BLaER1 (cell line): ENCODE results near the gene IPO7.

ENCODE experiments used
- H3K27ac ChIP-seq: shearing (Covaris generic); formaldehyde crosslinking; 2 replicates; pipeline ENCODE4 v1.8.1; 2022
- H3K27me3 ChIP-seq: shearing (Covaris generic); formaldehyde crosslinking; 2 replicates; pipeline ENCODE4 v1.8.1; 2022
- H3K36me3 ChIP-seq: shearing (Covaris generic); formaldehyde crosslinking; 2 replicates; pipeline ENCODE4 v1.8.1; 2022
- H3K4me1 ChIP-seq: shearing (Covaris generic); formaldehyde crosslinking; 2 replicates; pipeline ENCODE4 v1.8.1; 2022
- H3K4me2 ChIP-seq: shearing (Covaris generic); formaldehyde crosslinking; 2 replicates; pipeline ENCODE4 v1.8.1; 2022
- H3K4me3 ChIP-seq: shearing (Covaris generic); formaldehyde crosslinking; 2 replicates; pipeline ENCODE4 v1.8.1; 2022
- H3K9ac ChIP-seq: shearing (Covaris generic); formaldehyde crosslinking; 2 replicates; pipeline ENCODE4 v1.8.1; 2022
- H3K9me3 ChIP-seq: shearing (Covaris generic); formaldehyde crosslinking; 2 replicates; pipeline ENCODE4 v1.8.1; 2022
- H4K20me1 ChIP-seq: shearing (Covaris generic); formaldehyde crosslinking; 2 replicates; pipeline ENCODE4 v1.8.1; 2022
- Cebpa-rat ChIP-seq: shearing (Covaris generic); IDR thresholded peaks from 2 replicates; pipeline ENCODE4 v1.8.1; 2022

IPO7 gene

DNA sequence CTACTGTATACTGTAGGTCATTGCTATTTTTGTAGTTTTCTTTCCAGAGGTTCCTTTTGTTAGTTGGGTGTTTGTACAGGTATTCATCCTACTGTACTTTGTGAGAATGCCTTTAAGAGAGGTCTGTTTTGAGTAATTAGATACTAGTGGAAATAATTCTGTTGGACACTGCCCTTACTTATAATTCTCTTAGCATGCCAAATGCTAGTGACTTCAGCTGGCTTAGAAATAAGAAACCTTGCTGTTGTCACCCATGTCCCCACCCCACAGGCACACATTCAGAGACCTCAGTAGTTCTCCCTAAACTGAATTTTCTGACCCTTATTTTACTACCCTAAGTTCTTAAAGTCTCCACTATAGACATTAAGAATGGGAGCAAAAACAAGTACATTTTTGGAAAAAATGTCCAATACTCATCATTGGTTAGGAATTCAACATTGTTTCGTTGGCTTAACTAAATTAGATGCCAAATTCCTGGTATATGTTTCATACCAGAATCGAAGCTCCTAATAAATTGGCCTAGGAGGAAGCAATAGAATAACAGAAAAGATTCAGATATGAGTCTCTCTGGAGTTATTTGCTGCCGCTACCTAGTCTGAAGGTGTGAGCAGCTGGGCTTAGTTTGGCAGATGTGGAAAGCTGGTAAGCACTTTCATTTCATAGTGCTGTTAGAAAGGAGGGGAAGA, 104.8 kb downstream of the IPO7 start:
- Histone ChIP-seq H3K9ac (no peak overlapping the region), H3K4me2 (no peak overlapping the region)

GRCh38 chr11:9490376-9490775, 105.9 kb downstream of the IPO7 start:
- H4K20me1 ChIP-seq = no peaks in the 10 kb centered on the region
- no peak overlapping the region for H3K4me2 ChIP-seq
- H3K4me3 ChIP-seq = no peak overlapping the region
- no peaks in the 10 kb centered on the region for H3K4me1 ChIP-seq
- H3K9me3 ChIP-seq = no peaks in the 10 kb centered on the region
- no peak for TF ChIP-seq Cebpa-rat
- H3K9ac ChIP-seq = no peak overlapping the region
- no peaks in the 10 kb centered on the region for H3K27me3 ChIP-seq
- H3K27ac ChIP-seq = no peak overlapping the region
- H3K36me3 ChIP-seq = peaks cover 81% of the 10 kb centered on the region

More for the DNA sequence above, 104.8 kb downstream of the IPO7 start:
- Histone ChIP-seq H3K9me3 (no peaks in the 10 kb centered on the region), H3K36me3 (peaks cover 81% of the 10 kb centered on the region), H3K27me3 (no peaks in the 10 kb centered on the region), H3K4me1 (no peaks in the 10 kb centered on the region), H3K27ac (no peak overlapping the region), H3K4me3 (no peak overlapping the region), H4K20me1 (no peaks in the 10 kb centered on the region)
- TF ChIP-seq Cebpa-rat = no peak

DNA sequence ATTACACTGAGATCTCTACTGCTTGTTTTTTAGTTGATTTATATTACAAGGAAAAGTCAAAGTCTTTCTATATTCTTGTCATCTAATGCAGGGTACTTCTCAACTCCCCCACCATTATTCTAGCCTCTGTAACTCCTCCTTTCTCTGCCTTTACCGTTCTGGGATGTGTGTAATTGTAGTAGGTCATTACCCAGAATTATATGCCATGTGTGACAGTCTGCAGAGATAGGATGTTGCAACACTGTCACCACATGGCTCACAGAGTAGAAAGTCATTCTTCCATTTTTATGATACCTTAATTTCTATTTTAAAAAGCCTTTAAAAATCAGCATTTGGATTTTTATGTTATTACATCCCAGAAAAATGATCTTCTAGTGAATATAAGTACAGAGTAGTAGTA, 109.0 kb downstream of the IPO7 start:
- Histone ChIP-seq H3K9me3 (no peaks in the 10 kb centered on the region), H3K27ac (no peak overlapping the region), H3K4me2 (no peak overlapping the region), H3K36me3 (peaks cover 85% of the 10 kb centered on the region), H3K9ac (no peak overlapping the region), H3K4me3 (no peak overlapping the region), H3K4me1 (no peaks in the 10 kb centered on the region), H3K27me3 (no peaks in the 10 kb centered on the region), H4K20me1 (no peaks in the 10 kb centered on the region)
- no peak for TF ChIP-seq Cebpa-rat

GRCh38 chr11:9494316-9494715, 109.9 kb downstream of the IPO7 start:
- no peaks in the 10 kb centered on the region for H3K4me1 ChIP-seq
- no peaks in the 10 kb centered on the region for H4K20me1 ChIP-seq
- peaks cover 86% of the 10 kb centered on the region for H3K36me3 ChIP-seq
- H3K9me3 ChIP-seq = no peaks in the 10 kb centered on the region
- no peak overlapping the region for H3K27ac ChIP-seq
- TF ChIP-seq Cebpa-rat = no peak
- no peak overlapping the region for H3K4me2 ChIP-seq
- no peak overlapping the region for H3K4me3 ChIP-seq
- H3K27me3 ChIP-seq = no peaks in the 10 kb centered on the region
- H3K9ac ChIP-seq = no peak overlapping the region

GRCh38 chr11:9495803-9496514, 111.5 kb downstream of the IPO7 start:
- Histone ChIP-seq H3K4me1 (no peaks in the 10 kb centered on the region), H3K27me3 (no peaks in the 10 kb centered on the region), H3K9ac (no peak overlapping the region), H4K20me1 (no peaks in the 10 kb centered on the region), H3K9me3 (no peaks in the 10 kb centered on the region), H3K4me2 (no peak overlapping the region), H3K27ac (no peak overlapping the region), H3K4me3 (no peak overlapping the region), H3K36me3 (peaks cover 86% of the 10 kb centered on the region)
- no peak for TF ChIP-seq Cebpa-rat
